H1 (cell line): Measurements from ENCODE around the gene ARRB1. TPM values are rescaled to one million over a fixed set of nuclear protein-coding genes. Genes with fewer than 3 reads are reported as not detected.

Experiments
- CTCF ChIA-PET: fragments of 300-600 bp; sonication (Branson Sonifier 250); formaldehyde crosslinking; loops from one replicate; lab custom pipeline; 2021; ENCODE audit not compliant: partially characterized antibody; lab: Charles Lee
- POLR2A ChIA-PET: fragments of 300-600 bp; sonication (Branson Sonifier 250); formaldehyde crosslinking; loops from one replicate; lab custom pipeline; 2021; ENCODE audit warnings: inconsistent platforms; ENCODE audit not compliant: partially characterized antibody; lab: Charles Lee
- DNase-seq, 2 experiments: peaks; one replicate each; pipeline versions ENCODE4 v3.0.0 to v3.0.0-alpha.2; 2010 to 2022; ENCODE audit warnings: low spot score in 2 of 2, low read depth in 1 of 2, mixed read lengths in 1 of 2
- FAIRE-seq: peaks from 2 replicates; lab custom pipeline; 2011; peaks lifted over from hg19 to GRCh38; lab: Jason Lieb, UNC
- H2AFZ ChIP-seq: 2 replicates; pipeline ENCODE4 v1.8.1; 2012; ENCODE audit warnings: low read length, inconsistent platforms
- H2AK5ac ChIP-seq: 2 replicates; pipeline ENCODE4 v1.6.1; 2013; ENCODE audit warnings: low read depth, low read length
- H2BK120ac ChIP-seq: replicated peaks from 2 replicates; pipeline ENCODE3; 2013; ENCODE audit warnings: low read depth, low read length, inconsistent platforms
- H2BK12ac ChIP-seq: 2 replicates; pipeline ENCODE4 v1.6.1; 2013; ENCODE audit warnings: low read depth, low read length
- H2BK15ac ChIP-seq: 2 replicates; pipeline ENCODE4 v1.6.1; 2013; ENCODE audit warnings: low read length
- H2BK20ac ChIP-seq: 2 replicates; pipeline ENCODE4 v1.6.1; 2013; ENCODE audit warnings: low read length
- H2BK5ac ChIP-seq: 2 replicates; pipeline ENCODE4 v1.6.1; 2013; ENCODE audit warnings: low read depth, low read length
- H3K14ac ChIP-seq: 2 replicates; pipeline ENCODE4 v1.6.1; 2013; ENCODE audit warnings: inconsistent platforms; ENCODE audit not compliant: insufficient read length
- H3K18ac ChIP-seq: 2 replicates; pipeline ENCODE4 v1.6.1; 2013; ENCODE audit warnings: low read length; ENCODE audit errors: extremely low read depth
- H3K23ac ChIP-seq: 2 replicates; pipeline ENCODE4 v1.6.1; 2013; ENCODE audit warnings: inconsistent platforms; ENCODE audit not compliant: insufficient read length
- H3K23me2 ChIP-seq: 2 replicates; pipeline ENCODE4 v1.6.1; 2013; ENCODE audit warnings: low read depth, low read length
- H3K27ac ChIP-seq: 2 replicates; pipeline ENCODE4 v1.6.1; 2011; ENCODE audit warnings: low read depth, low read length, inconsistent platforms
- H3K27me3 ChIP-seq, 4 experiments: replicated peaks in 1 of 4; 1 replicate in 1 of 4; 2 replicates in 3 of 4; pipeline versions ENCODE4 v1.6.1 to v1.8.1; 2011 to 2013; ENCODE audit warnings: low read length in 3 of 4, mild to moderate bottlenecking in 3 of 4, inconsistent platforms in 2 of 4, mixed read lengths in 2 of 4, moderate library complexity in 1 of 4; ENCODE audit not compliant: control insufficient read depth in 3 of 4, insufficient read depth in 3 of 4; ENCODE audit errors: extremely low read depth in 1 of 4
- H3K36me3 ChIP-seq, 4 experiments: 2 replicates each; pipeline versions ENCODE4 v1.6.1 to v1.8.1; 2011 to 2013; ENCODE audit warnings: mild to moderate bottlenecking in 4 of 4, low read length in 3 of 4, moderate library complexity in 2 of 4, control low read depth in 1 of 4, inconsistent platforms in 1 of 4; ENCODE audit not compliant: insufficient read depth in 4 of 4, control insufficient read depth in 2 of 4
- H3K4ac ChIP-seq: replicated peaks from 2 replicates; pipeline ENCODE3; 2013; ENCODE audit warnings: low read length, low read depth, mixed read lengths, inconsistent platforms; ENCODE audit not compliant: insufficient read length
- H3K4me1 ChIP-seq, 4 experiments: replicated peaks in 1 of 4; 1 replicate in 1 of 4; 2 replicates in 3 of 4; pipeline versions ENCODE4 v1.6.1 to v1.8.1; 2011 to 2013; ENCODE audit warnings: low read length in 3 of 4, inconsistent platforms in 2 of 4, mixed read lengths in 1 of 4; ENCODE audit not compliant: insufficient read depth in 4 of 4, control insufficient read depth in 3 of 4
- H3K4me2 ChIP-seq, 2 experiments: 2 replicates each; pipeline versions ENCODE4 v1.6.1 to v1.8.1; 2011 to 2013; ENCODE audit warnings: low read depth in 2 of 2, low read length in 2 of 2, control low read depth in 1 of 2, inconsistent platforms in 1 of 2, mild to moderate bottlenecking in 1 of 2; ENCODE audit not compliant: insufficient read depth in 1 of 2
- H3K4me3 ChIP-seq, 4 experiments: fragments of 200-600, 300-600 bp in 1 of 4; sonication (generic), shearing (Covaris generic), sonication (Bioruptor Twin) in 1 of 4; 2 replicates each; pipeline versions ENCODE4 v1.5.1 to v1.8.1; 2011 to 2016; ENCODE audit warnings: low read length in 4 of 4, low read depth in 3 of 4, control low read depth in 2 of 4, inconsistent platforms in 2 of 4, mild to moderate bottlenecking in 2 of 4, mixed read lengths in 1 of 4, moderate library complexity in 1 of 4; ENCODE audit not compliant: insufficient read depth in 2 of 4; ENCODE audit errors: extremely low read depth in 1 of 4
- H3K56ac ChIP-seq: replicated peaks from 2 replicates; pipeline ENCODE3; 2013; ENCODE audit warnings: low read depth, mild to moderate bottlenecking, mixed read lengths, low read length, inconsistent platforms; ENCODE audit not compliant: insufficient read length
- H3K79me1 ChIP-seq: 2 replicates; pipeline ENCODE4 v1.6.1; 2013; ENCODE audit warnings: low read depth, low read length, control low read depth
- H3K79me2 ChIP-seq, 2 experiments: 2 replicates each; pipeline versions ENCODE4 v1.6.1 to v1.8.1; 2012 to 2013; ENCODE audit warnings: low read length in 2 of 2, mild to moderate bottlenecking in 2 of 2, inconsistent platforms in 1 of 2; ENCODE audit not compliant: insufficient read depth in 2 of 2, control insufficient read depth in 1 of 2
- H3K9ac ChIP-seq, 4 experiments: replicated peaks in 1 of 4; 1 replicate in 1 of 4; 2 replicates in 3 of 4; pipeline versions ENCODE4 v1.6.1 to v1.8.1; 2011 to 2013; ENCODE audit warnings: low read depth in 3 of 4, low read length in 3 of 4, control low read depth in 2 of 4, mild to moderate bottlenecking in 2 of 4, moderate library complexity in 2 of 4, inconsistent platforms in 1 of 4; ENCODE audit errors: extremely low read depth in 1 of 4
- H3K9me3 ChIP-seq, 2 experiments: 2 replicates each; pipeline versions ENCODE4 v1.6.1 to v1.8.1; 2012 to 2013; ENCODE audit warnings: mild to moderate bottlenecking in 2 of 2, moderate library complexity in 2 of 2, control low read depth in 1 of 2, inconsistent platforms in 1 of 2, low read depth in 1 of 2, low read length in 1 of 2, mixed read lengths in 1 of 2; ENCODE audit not compliant: insufficient read depth in 2 of 2
- H4K20me1 ChIP-seq, 2 experiments: replicated peaks in 1 of 2; 2 replicates each; pipeline versions ENCODE3 to v1.8.1; 2011 to 2013; ENCODE audit warnings: inconsistent platforms in 2 of 2, low read length in 2 of 2, mild to moderate bottlenecking in 1 of 2; ENCODE audit not compliant: insufficient read depth in 2 of 2, control insufficient read depth in 1 of 2
- H4K5ac ChIP-seq: 2 replicates; pipeline ENCODE4 v1.6.1; 2013; ENCODE audit warnings: low read length, low read depth, mixed read lengths, inconsistent platforms; ENCODE audit not compliant: insufficient read length
- H4K8ac ChIP-seq: 2 replicates; pipeline ENCODE4 v1.8.0; 2013; ENCODE audit warnings: mild to moderate bottlenecking, moderate library complexity, low read length, inconsistent platforms; ENCODE audit not compliant: insufficient read depth; ENCODE audit errors: extremely low read depth
- H4K91ac ChIP-seq: replicated peaks from 2 replicates; pipeline ENCODE3; 2013; ENCODE audit warnings: low read length, mixed read lengths, inconsistent platforms; ENCODE audit not compliant: insufficient read length
- CHD1 ChIP-seq: IDR thresholded peaks from 2 replicates; pipeline ENCODE4 v1.6.1; 2012; ENCODE audit warnings: low read depth, low read length, improper control_type of control experiment
- CHD2 ChIP-seq: IDR thresholded peaks from 2 replicates; pipeline ENCODE4 v1.6.1; 2012; ENCODE audit warnings: low read length, improper control_type of control experiment
- EGR1 ChIP-seq: IDR thresholded peaks from 2 replicates; pipeline ENCODE4 v1.6.1; 2011; ENCODE audit warnings: low read depth, low read length, borderline replicate concordance
- FOSL1 ChIP-seq: IDR thresholded peaks from 2 replicates; pipeline ENCODE4 v1.6.1; 2011; ENCODE audit warnings: mild to moderate bottlenecking, low read depth, low read length, moderate library complexity; ENCODE audit not compliant: insufficient read depth
- GABPA ChIP-seq: IDR thresholded peaks from 2 replicates; pipeline ENCODE4 v1.6.1; 2011; ENCODE audit warnings: mild to moderate bottlenecking, low read length, moderate library complexity, borderline replicate concordance; ENCODE audit not compliant: insufficient read depth
- HDAC2 ChIP-seq, 2 experiments: fragments of 300-600 bp in 1 of 2; sonication (generic) in 1 of 2; IDR thresholded peaks; 2 replicates each; pipeline ENCODE4 v1.6.1; 2011 to 2012; ENCODE audit warnings: low read depth in 2 of 2, low read length in 2 of 2, mild to moderate bottlenecking in 2 of 2, moderate library complexity in 2 of 2, borderline replicate concordance in 1 of 2, inconsistent platforms in 1 of 2
- HDAC6 ChIP-seq: IDR thresholded peaks from one replicate; pipeline ENCODE4 v1.7.1; 2012; ENCODE audit warnings: low read depth, mild to moderate bottlenecking, inconsistent platforms, low read length, moderate library complexity
- RAD21 ChIP-seq, 2 experiments: IDR thresholded peaks in 1 of 2; conservative IDR thresholded peaks in 1 of 2; 2 replicates each; pipeline ENCODE4 v1.6.1; 2011; ENCODE audit warnings: low read depth in 2 of 2, low read length in 2 of 2, improper control_type of control experiment in 1 of 2, inconsistent platforms in 1 of 2, mild to moderate bottlenecking in 1 of 2, moderate library complexity in 1 of 2
- SAP30 ChIP-seq: fragments of 300-600 bp; sonication (generic); IDR thresholded peaks from 2 replicates; pipeline ENCODE4 v1.7.1; 2012; ENCODE audit warnings: low read length, moderate library complexity, mild to moderate bottlenecking, inconsistent platforms; ENCODE audit not compliant: insufficient read depth, insufficient replicate concordance
- SIRT6 ChIP-seq: IDR thresholded peaks from one replicate; pipeline ENCODE4 v1.7.1; 2012; ENCODE audit warnings: low read length, inconsistent platforms
- SP4 ChIP-seq: IDR thresholded peaks from 2 replicates; pipeline ENCODE4 v1.6.1; 2012; ENCODE audit warnings: low read length, inconsistent platforms
- TBP ChIP-seq: IDR thresholded peaks from 2 replicates; pipeline ENCODE4 v1.6.1; 2011; ENCODE audit warnings: low read depth, low read length, improper control_type of control experiment
- WGBS, 2 experiments: shearing (Covaris generic) in 1 of 2; methylation state at CpG; one replicate each; pipeline versions ENCODE4 v1.1.6 to v1.1.7; 2013 to 2015; ENCODE audit warnings: low lambda C conversion rate in 2 of 2, mixed read lengths in 2 of 2, inconsistent platforms in 1 of 2, low coverage in 1 of 2, missing lambda C conversion rate in 1 of 2; ENCODE audit not compliant: insufficient replicate concordance in 2 of 2, insufficient coverage in 1 of 2, insufficient read length in 1 of 2; ENCODE audit errors: extremely low coverage in 1 of 2, missing lambda C conversion rate in 1 of 2; 5-methylcytosine and 5-hydroxymethylcytosine counted together
- polyA plus RNA-seq, 7 experiments: library from polyadenylated mRNA; depleted of rRNA in 3 of 7; stranded (reverse) in 5 of 7; unstranded in 2 of 7; fragments of >200 nt in 5 of 7; fragments of 200-250 nt in 2 of 7; gene quantifications; 1 replicate in 5 of 7; 2 replicates in 1 of 7; 4 replicates in 1 of 7; pipeline versions ENCODE4 v1.2.1 to v1.2.3, GENCODE V29; 2011 to 2013; ENCODE audit warnings: missing spikeins in 2 of 7, mixed read lengths in 2 of 7
- total RNA-seq: library from RNA; stranded (reverse); fragmentation: NEBNext Ultra II Directional; extraction: Animal tissue kit (Norgen Biotek cat#: 25700); gene quantifications from 2 replicates; pipeline ENCODE4 v1.2.1, GENCODE V29; 2021

Gene ARRB1
- total and polyA plus RNA-seq, 2 of the 8 experiments (the other 6 are each of a cell fraction or from before 2014, with no cell fraction given), result 9.4 to 31.8 TPM

GRCh38 chr11:75246006-75246670 lies 105.3 kb downstream of the ARRB1 start:
- Histone ChIP-seq H3K14ac (no peak overlapping the region), H3K56ac (no peak overlapping the region), H3K23me2 (peaks cover 5% of the 10 kb centered on the region; the same call in 1 of the 2 replicates), H3K79me1 (no peaks in the 10 kb centered on the region), H2BK20ac (no peak overlapping the region), H2BK12ac (no peak overlapping the region), H3K27ac (no peak overlapping the region), H3K23ac (no peak overlapping the region), H2BK5ac (no peak overlapping the region), H4K8ac (no peak overlapping the region), H2AK5ac (no peak overlapping the region), H3K79me2 (no peaks in the 10 kb centered on the region), H2BK15ac (no peak overlapping the region), H3K4me1 (peaks cover 0 to 1% (median 0%) of the 10 kb centered on the region in 4 experiments; a peak in 2 of 7 replicates), H3K18ac (no peak overlapping the region), H3K27me3 (peaks cover 18 to 35% (median 27%) of the 10 kb centered on the region in 4 experiments), H3K9me3 (no peaks in the 10 kb centered on the region), H2BK120ac (no peak overlapping the region), H2AFZ (no peak overlapping the region), H4K5ac (no peak overlapping the region), H3K4me3 (no peak overlapping the region), H4K20me1 (peaks cover 0 to 3% of the 10 kb centered on the region in 2 experiments), H3K4me2 (no peak overlapping the region), H4K91ac (no peak overlapping the region), H3K4ac (no peak overlapping the region), H3K36me3 (no peaks in the 10 kb centered on the region), H3K9ac (peak overlapping the region in 1 of 4 experiments; percentile 17; a peak in 1 of 7 replicates)
- WGBS, 2 experiments, result 89% methylated on average over 7 of the region's 7 CpGs; no CpG with 5 or more reads in 1 of the 2 experiments
- ChIA-PET CTCF (interaction anchor here (1.6 to 34.9 kb wide), 6 partner anchors 11 to 187 kb away, joined by 4 to 952 read pairs (median 54); partner anchors contain the start of genes KLHL35, SLCO2B1 and TPBGL), POLR2A (interaction anchor here (1.6 kb wide), 1 partner anchor 154 kb away, joined by 3 read pairs; no protein-coding TSS in a partner anchor)
- FAIRE-seq (no peak), DNase-seq (no peak)
- TF ChIP-seq CHD2, result no peak
- TF ChIP-seq TBP, result no peak
- TF ChIP-seq SAP30, result no peak
- TF ChIP-seq HDAC2 (IDR thresholded peaks at IDR 0.05; ENCODE audit: borderline replicate concordance in 1 of 2, low read depth in 2 of 2, low read length in 2 of 2), result no peak
- TF ChIP-seq EGR1, result no peak
- no peak for TF ChIP-seq CHD1
- no peak for TF ChIP-seq SP4
- TF ChIP-seq RAD21 (IDR thresholded peaks at IDR 0.05 in 1 of 2, conservative IDR thresholded peaks at IDR 0.05 in 1 of 2; ENCODE audit: low read depth in 2 of 2, low read length in 2 of 2), result no peak
- no peak for TF ChIP-seq SIRT6
- no peak for TF ChIP-seq GABPA
- TF ChIP-seq HDAC6, result no peak
- no peak for TF ChIP-seq FOSL1
